ENCODE results near the gene NOL3.

The NOL3 gene

GRCh38 chr16:67204076-67204475 is 33.7 kb downstream of the NOL3 start:
- no peak for DNase-seq (ENCODE audit: low read depth)
- no peak overlapping the region for H3K4me3 ChIP-seq (ENCODE audit: control insufficient read depth, low read depth, low read length)
- TF ChIP-seq CTCF (conservative IDR thresholded peaks at IDR 0.05; ENCODE audit: control insufficient read depth, insufficient read depth, low read depth, low read length): no peak

- no peak overlapping the region for H3K4me3 ChIP-seq (ENCODE audit: control insufficient read depth, low read depth, low read length)
- no peak for DNase-seq (ENCODE audit: low read depth)
- TF ChIP-seq CTCF (conservative IDR thresholded peaks at IDR 0.05; ENCODE audit: control insufficient read depth, insufficient read depth, low read depth, low read length): no peak
Observed at GRCh38 chr16:67206129-67206837, 35.9 kb downstream of the NOL3 start.

GRCh38 chr16:67206838-67207248 is 36.5 kb downstream of the NOL3 start:
- no peak overlapping the region for H3K4me3 ChIP-seq (ENCODE audit: control insufficient read depth, low read depth, low read length)
- peak; percentile 41 for DNase-seq (ENCODE audit: low read depth)
- no peak for TF ChIP-seq CTCF (conservative IDR thresholded peaks at IDR 0.05; ENCODE audit: control insufficient read depth, insufficient read depth, low read depth, low read length)

- no peak overlapping the region for H3K4me3 ChIP-seq (ENCODE audit: control insufficient read depth, low read depth, low read length)
- no peak for TF ChIP-seq CTCF (conservative IDR thresholded peaks at IDR 0.05; ENCODE audit: control insufficient read depth, insufficient read depth, low read depth, low read length)
- DNase-seq (ENCODE audit: low read depth): peak; percentile 46
Observed at GRCh38 chr16:67207249-67208091, 37.1 kb downstream of the NOL3 start.

- no peak overlapping the region for H3K4me3 ChIP-seq (ENCODE audit: control insufficient read depth, low read depth, low read length)
- no peak for DNase-seq (ENCODE audit: low read depth)
- no peak for TF ChIP-seq CTCF (conservative IDR thresholded peaks at IDR 0.05; ENCODE audit: control insufficient read depth, insufficient read depth, low read depth, low read length)
Observed at GRCh38 chr16:67208154-67208896, 38.0 kb downstream of the NOL3 start.

GRCh38 chr16:67209565-67209964 is 39.2 kb downstream of the NOL3 start:
- no peak for TF ChIP-seq CTCF (conservative IDR thresholded peaks at IDR 0.05; ENCODE audit: control insufficient read depth, insufficient read depth, low read depth, low read length)
- no peak overlapping the region for H3K4me3 ChIP-seq (ENCODE audit: control insufficient read depth, low read depth, low read length)
- no peak for DNase-seq (ENCODE audit: low read depth)
